H1 (cell line): ENCODE results near the gene MAP7D1. TPM values are rescaled to one million over a fixed set of nuclear protein-coding genes. Genes with fewer than 3 reads are reported as not detected.

Experiments
- BACH1 ChIP-seq: IDR thresholded peaks from 2 replicates; pipeline ENCODE4 v1.6.1; 2012; ENCODE audit warnings: low read length, improper control_type of control experiment
- CBX5 ChIP-seq: fragments of 300-800, 300-1000 bp; sonication (generic); IDR thresholded peaks from 2 replicates; pipeline ENCODE4 v1.7.1; 2016; ENCODE audit warnings: antibody characterized with exemption, low read length, low read depth
- CEBPB ChIP-seq: IDR thresholded peaks from 2 replicates; pipeline ENCODE4 v1.6.1; 2012; ENCODE audit warnings: low read depth, low read length
- CHD1 ChIP-seq: IDR thresholded peaks from 2 replicates; pipeline ENCODE4 v1.6.1; 2012; ENCODE audit warnings: low read depth, low read length, improper control_type of control experiment
- CTBP2 ChIP-seq: IDR thresholded peaks from 2 replicates; pipeline ENCODE4 v1.7.0; 2011; ENCODE audit warnings: borderline replicate concordance, mild to moderate bottlenecking, moderate library complexity, mixed read lengths, low read length; ENCODE audit not compliant: insufficient read depth, insufficient read length
- CTCF ChIP-seq, 3 experiments: IDR thresholded peaks; 1 replicate in 2 of 3; 2 replicates in 1 of 3; pipeline versions ENCODE4 v1.5.1 to v1.6.1; 2011; ENCODE audit warnings: low read length in 3 of 3, mild to moderate bottlenecking in 3 of 3, inconsistent platforms in 2 of 3, low read depth in 1 of 3, moderate library complexity in 1 of 3; ENCODE audit not compliant: insufficient read depth in 1 of 3; ENCODE audit errors: control extremely low read depth in 1 of 3
- E2F6 ChIP-seq: IDR thresholded peaks from 2 replicates; pipeline ENCODE4 v1.6.1; 2012; ENCODE audit warnings: inconsistent platforms
- GABPA ChIP-seq: IDR thresholded peaks from 2 replicates; pipeline ENCODE4 v1.6.1; 2011; ENCODE audit warnings: mild to moderate bottlenecking, low read length, moderate library complexity, borderline replicate concordance; ENCODE audit not compliant: insufficient read depth
- HDAC6 ChIP-seq: IDR thresholded peaks from one replicate; pipeline ENCODE4 v1.7.1; 2012; ENCODE audit warnings: low read depth, mild to moderate bottlenecking, inconsistent platforms, low read length, moderate library complexity
- KDM4A ChIP-seq: IDR thresholded peaks from one replicate; pipeline ENCODE4 v1.7.1; 2012; ENCODE audit warnings: low read depth, mild to moderate bottlenecking, moderate library complexity, low read length, inconsistent platforms; ENCODE audit not compliant: severe bottlenecking
- MAX ChIP-seq: IDR thresholded peaks from 2 replicates; pipeline ENCODE4 v1.6.1; 2012; ENCODE audit warnings: inconsistent platforms
- NANOG ChIP-seq: IDR thresholded peaks from 2 replicates; pipeline ENCODE4 v1.6.1; 2011; ENCODE audit warnings: low read length, low read depth, mild to moderate bottlenecking, inconsistent platforms; ENCODE audit not compliant: insufficient read depth, poor library complexity, severe bottlenecking
- RAD21 ChIP-seq, 2 experiments: IDR thresholded peaks in 1 of 2; conservative IDR thresholded peaks in 1 of 2; 2 replicates each; pipeline ENCODE4 v1.6.1; 2011; ENCODE audit warnings: low read depth in 2 of 2, low read length in 2 of 2, improper control_type of control experiment in 1 of 2, inconsistent platforms in 1 of 2, mild to moderate bottlenecking in 1 of 2, moderate library complexity in 1 of 2
- RNF2 ChIP-seq: fragments of 200-900, 300-1000 bp; sonication (generic); IDR thresholded peaks from 2 replicates; pipeline ENCODE4 v1.7.1; 2016; ENCODE audit warnings: borderline replicate concordance, low read depth, mild to moderate bottlenecking, antibody characterized with exemption, low read length; ENCODE audit not compliant: poor library complexity, severe bottlenecking; ENCODE audit errors: missing control alignments
- SAP30 ChIP-seq: fragments of 300-600 bp; sonication (generic); IDR thresholded peaks from 2 replicates; pipeline ENCODE4 v1.7.1; 2012; ENCODE audit warnings: low read length, moderate library complexity, mild to moderate bottlenecking, inconsistent platforms; ENCODE audit not compliant: insufficient read depth, insufficient replicate concordance
- SIRT6 ChIP-seq: IDR thresholded peaks from one replicate; pipeline ENCODE4 v1.7.1; 2012; ENCODE audit warnings: low read length, inconsistent platforms
- SP4 ChIP-seq: IDR thresholded peaks from 2 replicates; pipeline ENCODE4 v1.6.1; 2012; ENCODE audit warnings: low read length, inconsistent platforms
- TBP ChIP-seq: IDR thresholded peaks from 2 replicates; pipeline ENCODE4 v1.6.1; 2011; ENCODE audit warnings: low read depth, low read length, improper control_type of control experiment
- USF2 ChIP-seq: IDR thresholded peaks from 2 replicates; pipeline ENCODE4 v1.6.1; 2011; ENCODE audit warnings: low read length, improper control_type of control experiment
- polyA plus RNA-seq, 7 experiments: library from polyadenylated mRNA; depleted of rRNA in 3 of 7; stranded (reverse) in 5 of 7; unstranded in 2 of 7; fragments of >200 nt in 5 of 7; fragments of 200-250 nt in 2 of 7; gene quantifications; 1 replicate in 5 of 7; 2 replicates in 1 of 7; 4 replicates in 1 of 7; pipeline versions ENCODE4 v1.2.1 to v1.2.3, GENCODE V29; 2011 to 2013; ENCODE audit warnings: missing spikeins in 2 of 7, mixed read lengths in 2 of 7
- total RNA-seq: library from RNA; stranded (reverse); fragmentation: NEBNext Ultra II Directional; extraction: Animal tissue kit (Norgen Biotek cat#: 25700); gene quantifications from 2 replicates; pipeline ENCODE4 v1.2.1, GENCODE V29; 2021

Gene MAP7D1
- total and polyA plus RNA-seq, 2 of the 8 experiments (the other 6 are each of a cell fraction or from before 2014, with no cell fraction given) = 18.2 to 52.4 TPM

GRCh38 chr1:36160949-36161485 lies 5.1 kb downstream of the MAP7D1 start (continued):
- TF ChIP-seq SIRT6 = no peak
- no peak for TF ChIP-seq USF2
- TF ChIP-seq CEBPB = no peak
- TF ChIP-seq KDM4A = peak; percentile 51
- no peak for TF ChIP-seq BACH1
- TF ChIP-seq TBP = peak; percentile 71
- peak; percentile 54 to 69 (median 59) for TF ChIP-seq CTCF (IDR thresholded peaks at IDR 0.05; ENCODE audit: control extremely low read depth in 1 of 3, insufficient read depth in 1 of 3, low read depth in 1 of 3, low read length in 3 of 3)
- peak; percentile 81; the same call in 1 of the 2 replicates for TF ChIP-seq GABPA
- peak; percentile 52; the same call in 1 of the 2 replicates for TF ChIP-seq MAX
- TF ChIP-seq CHD1 = no peak; the same call in 1 of the 2 replicates
- no peak for TF ChIP-seq RNF2
- TF ChIP-seq CTBP2 = peak; percentile 45
- no peak for TF ChIP-seq SAP30
- TF ChIP-seq NANOG = no peak
- TF ChIP-seq HDAC6 = no peak
- no peak for TF ChIP-seq CBX5
- TF ChIP-seq RAD21 (IDR thresholded peaks at IDR 0.05 in 1 of 2, conservative IDR thresholded peaks at IDR 0.05 in 1 of 2; ENCODE audit: low read depth in 2 of 2, low read length in 2 of 2) = peak; percentile 42 to 45
- peak; percentile 44; the same call in 1 of the 2 replicates for TF ChIP-seq SP4
- TF ChIP-seq E2F6 = peak; percentile 74
